Astrocyte (in vitro differentiated cells and primary cell): Measurements from ENCODE around the gene LMF1. TPM values are rescaled to one million over a fixed set of nuclear protein-coding genes. Genes with fewer than 3 reads are reported as not detected.

Experiments used
- DNase-seq: peaks from one replicate; pipeline ENCODE4 v3.0.0-alpha.2; 2010; ENCODE audit warnings: low read depth
- FAIRE-seq: peaks from 2 replicates; lab custom pipeline; 2011; peaks lifted over from hg19 to GRCh38; lab: Jason Lieb, UNC
- H2AFZ ChIP-seq: 2 replicates; pipeline ENCODE4 v1.6.0; 2012; ENCODE audit warnings: low read depth, low read length, inconsistent platforms
- H3K27ac ChIP-seq: 2 replicates; pipeline ENCODE4 v1.5.1; 2011; ENCODE audit warnings: low read depth, low read length, inconsistent platforms
- H3K27me3 ChIP-seq: 2 replicates; pipeline ENCODE4 v1.6.0; 2011; ENCODE audit warnings: low read length, inconsistent platforms; ENCODE audit not compliant: insufficient read depth
- H3K36me3 ChIP-seq: 2 replicates; pipeline ENCODE4 v1.5.1; 2011; ENCODE audit warnings: low read length, inconsistent platforms; ENCODE audit not compliant: insufficient read depth
- H3K4me1 ChIP-seq: 2 replicates; pipeline ENCODE4 v1.5.1; 2011; ENCODE audit warnings: low read length, inconsistent platforms; ENCODE audit not compliant: insufficient read depth
- H3K4me2 ChIP-seq: 2 replicates; pipeline ENCODE4 v1.6.0; 2012; ENCODE audit warnings: low read length, inconsistent platforms
- H3K4me3 ChIP-seq: 2 replicates; pipeline ENCODE4 v1.5.1; 2011; ENCODE audit warnings: low read depth, mild to moderate bottlenecking, low read length, inconsistent platforms; ENCODE audit not compliant: insufficient read depth
- H3K79me2 ChIP-seq: 2 replicates; pipeline ENCODE4 v1.6.0; 2012; ENCODE audit warnings: mild to moderate bottlenecking, low read length, inconsistent platforms; ENCODE audit not compliant: insufficient read depth
- H3K9ac ChIP-seq: 2 replicates; pipeline ENCODE4 v1.6.0; 2012; ENCODE audit warnings: mild to moderate bottlenecking, low read length, inconsistent platforms
- H3K9me3 ChIP-seq: 2 replicates; pipeline ENCODE4 v1.5.1; 2012; ENCODE audit warnings: low read depth, mild to moderate bottlenecking, low read length, inconsistent platforms; ENCODE audit not compliant: insufficient read depth
- H4K20me1 ChIP-seq: 2 replicates; pipeline ENCODE4 v1.6.0; 2012; ENCODE audit warnings: low read length, inconsistent platforms; ENCODE audit not compliant: insufficient read depth
- H3K27ac Mint-ChIP-seq: one replicate; pipeline ENCODE4 v1.8.0; 2021; ENCODE audit warnings: mild to moderate bottlenecking, mixed read lengths; ENCODE audit not compliant: unreplicated experiment
- H3K27me3 Mint-ChIP-seq: one replicate; pipeline ENCODE4 v1.8.0; 2021; ENCODE audit warnings: low read depth, mixed read lengths; ENCODE audit not compliant: unreplicated experiment
- H3K36me3 Mint-ChIP-seq: one replicate; pipeline ENCODE4 v1.8.0; 2021; ENCODE audit warnings: low read depth, mixed read lengths; ENCODE audit not compliant: unreplicated experiment
- H3K4me1 Mint-ChIP-seq: one replicate; pipeline ENCODE4 v1.8.0; 2021; ENCODE audit warnings: low read depth, mixed read lengths; ENCODE audit not compliant: unreplicated experiment
- H3K4me3 Mint-ChIP-seq: one replicate; pipeline ENCODE4 v1.8.0; 2021; ENCODE audit warnings: mild to moderate bottlenecking, moderate library complexity, mixed read lengths; ENCODE audit not compliant: unreplicated experiment
- H3K9me3 Mint-ChIP-seq: one replicate; pipeline ENCODE4 v1.8.0; 2021; ENCODE audit warnings: mild to moderate bottlenecking, mixed read lengths; ENCODE audit not compliant: unreplicated experiment
- CTCF ChIP-seq: IDR thresholded peaks from 2 replicates; pipeline ENCODE4 v1.5.1; 2011; ENCODE audit warnings: low read depth, mild to moderate bottlenecking, inconsistent platforms, low read length, moderate library complexity; ENCODE audit not compliant: insufficient read depth
- EZH2 ChIP-seq: IDR thresholded peaks from 2 replicates; pipeline ENCODE4 v1.6.1; 2012; ENCODE audit warnings: mild to moderate bottlenecking, low read length, inconsistent platforms; ENCODE audit not compliant: insufficient read depth
- total RNA-seq: library from RNA; stranded (reverse); gene quantifications from 2 replicates; pipeline ENCODE4 v1.2.1, GENCODE V29; 2021

Gene LMF1
- total RNA-seq, 1 donor from 2014 or later: 12.6 TPM

GRCh38 chr16:1012722-1013592 lies 42.2 kb upstream of the LMF1 start:
- H3K4me3 Mint-ChIP-seq: no peak overlapping the region
- peaks cover 3% of the 10 kb centered on the region for H3K4me1 Mint-ChIP-seq
- H3K9me3 Mint-ChIP-seq: no peaks in the 10 kb centered on the region
- no peaks in the 10 kb centered on the region for H3K9me3 ChIP-seq
- no peaks in the 10 kb centered on the region for H3K36me3 ChIP-seq
- no peak overlapping the region for H3K27ac ChIP-seq
- H3K36me3 Mint-ChIP-seq: no peaks in the 10 kb centered on the region
- no peak overlapping the region for H3K4me3 ChIP-seq
- H3K4me2 ChIP-seq: no peak overlapping the region
- no peak overlapping the region for H3K27ac Mint-ChIP-seq
- no peaks in the 10 kb centered on the region for H3K79me2 ChIP-seq
- H3K4me1 ChIP-seq: no peaks in the 10 kb centered on the region
- H3K27me3 ChIP-seq: peaks cover 30% of the 10 kb centered on the region
- H3K27me3 Mint-ChIP-seq: peaks cover 44% of the 10 kb centered on the region
- H2AFZ ChIP-seq: no peak overlapping the region
- no peak overlapping the region for H3K9ac ChIP-seq
- DNase-seq: no peak
- H4K20me1 ChIP-seq: no peaks in the 10 kb centered on the region
- FAIRE-seq: no peak
- TF ChIP-seq EZH2 (no peak), CTCF (no peak)

GRCh38 chr16:1012135-1012534 lies 41.4 kb upstream of the LMF1 start:
- no peaks in the 10 kb centered on the region for H4K20me1 ChIP-seq
- H3K27ac ChIP-seq: no peak overlapping the region
- peaks cover 25% of the 10 kb centered on the region for H3K27me3 ChIP-seq
- Mint-ChIP-seq H3K36me3 (no peaks in the 10 kb centered on the region), H3K27me3 (peaks cover 40% of the 10 kb centered on the region), H3K27ac (no peak overlapping the region), H3K9me3 (no peaks in the 10 kb centered on the region), H3K4me3 (no peak overlapping the region), H3K4me1 (peaks cover 3% of the 10 kb centered on the region)
- FAIRE-seq: no peak
- no peak overlapping the region for H3K9ac ChIP-seq
- no peaks in the 10 kb centered on the region for H3K79me2 ChIP-seq
- H2AFZ ChIP-seq: no peak overlapping the region
- DNase-seq: no peak
- TF ChIP-seq CTCF: no peak
- TF ChIP-seq EZH2: no peak
- H3K9me3 ChIP-seq: no peaks in the 10 kb centered on the region
- no peak overlapping the region for H3K4me3 ChIP-seq
- no peaks in the 10 kb centered on the region for H3K36me3 ChIP-seq
- H3K4me1 ChIP-seq: no peaks in the 10 kb centered on the region
- no peak overlapping the region for H3K4me2 ChIP-seq
